SK-N-SH treated with all-trans-retinoic acid at 6 μM for 48 hours (cell line): ENCODE measurements around the gene ZFP14.

Experiments
- ATAC-seq: fragments of 200-7000 bp; cut with Tn5 transposase; 3 replicates; pipeline ENCODE4 v1.9.1; 2020; ENCODE audit warnings: mild to moderate bottlenecking, moderate library complexity
- ARNTL ChIP-seq: fragments of 450-650 bp; formaldehyde crosslinking; IDR thresholded peaks from 2 replicates; pipeline ENCODE4 v1.5.0; 2020; ENCODE audit warnings: low read depth, mild to moderate bottlenecking, moderate library complexity, borderline replicate concordance
- BACH2 ChIP-seq: fragments of 250-450 bp; sonication (Bioruptor Pico); IDR thresholded peaks from 2 replicates; pipeline ENCODE4 v1.9.0; 2021; ENCODE audit warnings: mild to moderate bottlenecking, borderline replicate concordance
- ESRRG ChIP-seq: fragments of 250-450 bp; sonication (Bioruptor Pico); IDR thresholded peaks from 2 replicates; pipeline ENCODE4 v1.6.1; 2021; ENCODE audit warnings: mild to moderate bottlenecking
- ISL1 ChIP-seq: fragments of 250-450 bp; sonication (Bioruptor Pico); IDR thresholded peaks from 2 replicates; pipeline ENCODE4 v2.1.2; 2022; ENCODE audit warnings: mild to moderate bottlenecking, moderate library complexity
- OSR1 ChIP-seq: fragments of 250-450 bp; sonication (Bioruptor Pico); IDR thresholded peaks from 2 replicates; pipeline ENCODE4 v1.8.0; 2022; ENCODE audit warnings: moderate library complexity, mild to moderate bottlenecking, inconsistent platforms
- PPARA ChIP-seq: fragments of 250-450 bp; sonication (Bioruptor Pico); IDR thresholded peaks from 2 replicates; pipeline ENCODE4 v1.5.0; 2020; ENCODE audit warnings: mild to moderate bottlenecking, borderline replicate concordance
- RARB ChIP-seq: fragments of 250-450 bp; sonication (Bioruptor Pico); IDR thresholded peaks from 2 replicates; pipeline ENCODE4 v1.8.0; 2021; ENCODE audit warnings: mild to moderate bottlenecking, moderate library complexity
- TCF4 ChIP-seq: fragments of 250-450 bp; sonication (Bioruptor Pico); IDR thresholded peaks from 2 replicates; pipeline ENCODE4 v1.8.0; 2021; ENCODE audit warnings: mild to moderate bottlenecking, moderate library complexity, borderline replicate concordance
- TOX ChIP-seq: fragments of 250-450 bp; sonication (Bioruptor Pico); IDR thresholded peaks from 2 replicates; pipeline ENCODE4 v1.8.0; 2021; ENCODE audit warnings: mild to moderate bottlenecking, moderate library complexity, borderline replicate concordance
- ZC3H10 ChIP-seq: fragments of 250-450 bp; sonication (Bioruptor Pico); IDR thresholded peaks from 2 replicates; pipeline ENCODE4 v1.5.1; 2021; ENCODE audit warnings: mild to moderate bottlenecking, moderate library complexity
- ZFP30 ChIP-seq: fragments of 450-650 bp; formaldehyde crosslinking; IDR thresholded peaks from 2 replicates; pipeline ENCODE4 v1.5.0; 2022; ENCODE audit warnings: mild to moderate bottlenecking, moderate library complexity
- ZNF565 ChIP-seq: fragments of 450-650 bp; formaldehyde crosslinking; conservative IDR thresholded peaks from 2 replicates; pipeline ENCODE4 v1.5.0; 2020; ENCODE audit warnings: low read depth, mild to moderate bottlenecking, moderate library complexity
- ZNF8 ChIP-seq: fragments of 450-650 bp; formaldehyde crosslinking; IDR thresholded peaks from 2 replicates; pipeline ENCODE4 v1.5.0; 2020; ENCODE audit warnings: mild to moderate bottlenecking, moderate library complexity
- TF ChIP-seq, protein P1 (sequence below): fragments of 250-450 bp; sonication (Bioruptor Pico); IDR thresholded peaks from 2 replicates; pipeline ENCODE4 v1.5.1; 2020; ENCODE audit warnings: low read depth, mild to moderate bottlenecking, moderate library complexity
- TF ChIP-seq, protein P2 (sequence below): fragments of 250-450 bp; sonication (Bioruptor Pico); IDR thresholded peaks from 2 replicates; pipeline ENCODE4 v1.5.1; 2021; ENCODE audit warnings: mild to moderate bottlenecking, moderate library complexity
- TF ChIP-seq, protein P3 (sequence below): fragments of 250-450 bp; sonication (Bioruptor Pico); IDR thresholded peaks from 2 replicates; pipeline ENCODE4 v1.8.0; 2020; ENCODE audit warnings: mild to moderate bottlenecking, moderate library complexity, borderline replicate concordance
- TF ChIP-seq, protein P4 (sequence below): fragments of 250-450 bp; sonication (Bioruptor Pico); IDR thresholded peaks from 2 replicates; pipeline ENCODE4 v1.5.0; 2020; ENCODE audit warnings: mild to moderate bottlenecking, moderate library complexity
- TF ChIP-seq, protein P5 (sequence below): fragments of 250-450 bp; sonication (Bioruptor Pico); IDR thresholded peaks from 2 replicates; pipeline ENCODE4 v1.8.0; 2021; ENCODE audit warnings: low read depth, mild to moderate bottlenecking, moderate library complexity, borderline replicate concordance

Gene ZFP14

DNA sequence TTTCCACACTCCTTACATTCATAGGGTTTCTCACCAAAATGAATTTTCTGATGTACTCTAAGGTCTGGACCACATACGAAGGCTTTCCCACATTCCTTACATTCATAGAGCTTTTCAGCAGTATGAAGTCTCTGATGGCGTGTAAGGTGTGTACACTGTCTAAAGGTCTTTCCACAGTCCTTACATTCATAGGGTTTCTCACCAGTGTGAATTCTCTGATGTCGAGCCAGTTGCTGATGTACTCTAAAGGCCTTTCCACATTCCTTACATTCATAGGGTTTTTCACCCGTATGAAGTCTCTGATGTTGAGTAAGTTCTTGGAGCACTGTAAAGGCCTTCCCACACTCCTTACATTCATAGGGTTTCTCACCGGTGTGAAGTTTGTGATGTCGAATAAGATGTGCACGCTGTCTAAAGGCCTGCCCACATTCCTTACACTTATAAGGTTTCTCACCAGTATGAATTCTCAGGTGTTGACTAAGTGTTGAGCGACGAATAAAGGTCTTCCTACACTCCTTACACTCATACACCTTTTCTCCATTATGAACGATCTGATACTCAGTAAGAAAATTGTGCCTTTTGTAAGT, 38.1 kb downstream of the ZFP14 start:
- TF ChIP-seq ZNF565 (CRISPR knock-in tag) (no peak), ZNF8 (CRISPR knock-in tag) (no peak), ISL1 (no peak), RARB (CRISPR knock-in tag) (no peak), OSR1 (CRISPR knock-in tag) (no peak), TOX (CRISPR knock-in tag) (no peak), ZFP30 (no peak), BACH2 (CRISPR knock-in tag) (no peak), PPARA (CRISPR knock-in tag) (no peak), ARNTL (no peak), ZC3H10 (CRISPR knock-in tag) (no peak), ESRRG (CRISPR knock-in tag) (no peak)
- TF ChIP-seq, protein P1, sequence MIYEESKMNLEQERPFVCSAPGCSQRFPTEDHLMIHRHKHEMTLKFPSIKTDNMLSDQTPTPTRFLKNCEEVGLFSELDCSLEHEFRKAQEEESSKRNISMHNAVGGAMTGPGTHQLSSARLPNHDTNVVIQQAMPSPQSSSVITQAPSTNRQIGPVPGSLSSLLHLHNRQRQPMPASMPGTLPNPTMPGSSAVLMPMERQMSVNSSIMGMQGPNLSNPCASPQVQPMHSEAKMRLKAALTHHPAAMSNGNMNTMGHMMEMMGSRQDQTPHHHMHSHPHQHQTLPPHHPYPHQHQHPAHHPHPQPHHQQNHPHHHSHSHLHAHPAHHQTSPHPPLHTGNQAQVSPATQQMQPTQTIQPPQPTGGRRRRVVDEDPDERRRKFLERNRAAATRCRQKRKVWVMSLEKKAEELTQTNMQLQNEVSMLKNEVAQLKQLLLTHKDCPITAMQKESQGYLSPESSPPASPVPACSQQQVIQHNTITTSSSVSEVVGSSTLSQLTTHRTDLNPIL = no peak
- TF ChIP-seq, protein P2, sequence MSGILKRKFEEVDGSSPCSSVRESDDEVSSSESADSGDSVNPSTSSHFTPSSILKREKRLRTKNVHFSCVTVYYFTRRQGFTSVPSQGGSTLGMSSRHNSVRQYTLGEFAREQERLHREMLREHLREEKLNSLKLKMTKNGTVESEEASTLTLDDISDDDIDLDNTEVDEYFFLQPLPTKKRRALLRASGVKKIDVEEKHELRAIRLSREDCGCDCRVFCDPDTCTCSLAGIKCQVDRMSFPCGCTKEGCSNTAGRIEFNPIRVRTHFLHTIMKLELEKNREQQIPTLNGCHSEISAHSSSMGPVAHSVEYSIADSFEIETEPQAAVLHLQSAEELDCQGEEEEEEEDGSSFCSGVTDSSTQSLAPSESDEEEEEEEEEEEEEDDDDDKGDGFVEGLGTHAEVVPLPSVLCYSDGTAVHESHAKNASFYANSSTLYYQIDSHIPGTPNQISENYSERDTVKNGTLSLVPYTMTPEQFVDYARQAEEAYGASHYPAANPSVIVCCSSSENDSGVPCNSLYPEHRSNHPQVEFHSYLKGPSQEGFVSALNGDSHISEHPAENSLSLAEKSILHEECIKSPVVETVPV (CRISPR knock-in tag) = no peak
- TF ChIP-seq, protein P3, sequence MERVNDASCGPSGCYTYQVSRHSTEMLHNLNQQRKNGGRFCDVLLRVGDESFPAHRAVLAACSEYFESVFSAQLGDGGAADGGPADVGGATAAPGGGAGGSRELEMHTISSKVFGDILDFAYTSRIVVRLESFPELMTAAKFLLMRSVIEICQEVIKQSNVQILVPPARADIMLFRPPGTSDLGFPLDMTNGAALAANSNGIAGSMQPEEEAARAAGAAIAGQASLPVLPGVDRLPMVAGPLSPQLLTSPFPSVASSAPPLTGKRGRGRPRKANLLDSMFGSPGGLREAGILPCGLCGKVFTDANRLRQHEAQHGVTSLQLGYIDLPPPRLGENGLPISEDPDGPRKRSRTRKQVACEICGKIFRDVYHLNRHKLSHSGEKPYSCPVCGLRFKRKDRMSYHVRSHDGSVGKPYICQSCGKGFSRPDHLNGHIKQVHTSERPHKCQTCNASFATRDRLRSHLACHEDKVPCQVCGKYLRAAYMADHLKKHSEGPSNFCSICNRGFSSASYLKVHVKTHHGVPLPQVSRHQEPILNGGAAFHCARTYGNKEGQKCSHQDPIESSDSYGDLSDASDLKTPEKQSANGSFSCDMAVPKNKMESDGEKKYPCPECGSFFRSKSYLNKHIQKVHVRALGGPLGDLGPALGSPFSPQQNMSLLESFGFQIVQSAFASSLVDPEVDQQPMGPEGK (CRISPR knock-in tag) = no peak
- TF ChIP-seq, protein P4, sequence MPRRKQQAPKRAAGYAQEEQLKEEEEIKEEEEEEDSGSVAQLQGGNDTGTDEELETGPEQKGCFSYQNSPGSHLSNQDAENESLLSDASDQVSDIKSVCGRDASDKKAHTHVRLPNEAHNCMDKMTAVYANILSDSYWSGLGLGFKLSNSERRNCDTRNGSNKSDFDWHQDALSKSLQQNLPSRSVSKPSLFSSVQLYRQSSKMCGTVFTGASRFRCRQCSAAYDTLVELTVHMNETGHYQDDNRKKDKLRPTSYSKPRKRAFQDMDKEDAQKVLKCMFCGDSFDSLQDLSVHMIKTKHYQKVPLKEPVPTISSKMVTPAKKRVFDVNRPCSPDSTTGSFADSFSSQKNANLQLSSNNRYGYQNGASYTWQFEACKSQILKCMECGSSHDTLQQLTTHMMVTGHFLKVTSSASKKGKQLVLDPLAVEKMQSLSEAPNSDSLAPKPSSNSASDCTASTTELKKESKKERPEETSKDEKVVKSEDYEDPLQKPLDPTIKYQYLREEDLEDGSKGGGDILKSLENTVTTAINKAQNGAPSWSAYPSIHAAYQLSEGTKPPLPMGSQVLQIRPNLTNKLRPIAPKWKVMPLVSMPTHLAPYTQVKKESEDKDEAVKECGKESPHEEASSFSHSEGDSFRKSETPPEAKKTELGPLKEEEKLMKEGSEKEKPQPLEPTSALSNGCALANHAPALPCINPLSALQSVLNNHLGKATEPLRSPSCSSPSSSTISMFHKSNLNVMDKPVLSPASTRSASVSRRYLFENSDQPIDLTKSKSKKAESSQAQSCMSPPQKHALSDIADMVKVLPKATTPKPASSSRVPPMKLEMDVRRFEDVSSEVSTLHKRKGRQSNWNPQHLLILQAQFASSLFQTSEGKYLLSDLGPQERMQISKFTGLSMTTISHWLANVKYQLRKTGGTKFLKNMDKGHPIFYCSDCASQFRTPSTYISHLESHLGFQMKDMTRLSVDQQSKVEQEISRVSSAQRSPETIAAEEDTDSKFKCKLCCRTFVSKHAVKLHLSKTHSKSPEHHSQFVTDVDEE (CRISPR knock-in tag) = no peak
- no peak for ATAC-seq

DNA sequence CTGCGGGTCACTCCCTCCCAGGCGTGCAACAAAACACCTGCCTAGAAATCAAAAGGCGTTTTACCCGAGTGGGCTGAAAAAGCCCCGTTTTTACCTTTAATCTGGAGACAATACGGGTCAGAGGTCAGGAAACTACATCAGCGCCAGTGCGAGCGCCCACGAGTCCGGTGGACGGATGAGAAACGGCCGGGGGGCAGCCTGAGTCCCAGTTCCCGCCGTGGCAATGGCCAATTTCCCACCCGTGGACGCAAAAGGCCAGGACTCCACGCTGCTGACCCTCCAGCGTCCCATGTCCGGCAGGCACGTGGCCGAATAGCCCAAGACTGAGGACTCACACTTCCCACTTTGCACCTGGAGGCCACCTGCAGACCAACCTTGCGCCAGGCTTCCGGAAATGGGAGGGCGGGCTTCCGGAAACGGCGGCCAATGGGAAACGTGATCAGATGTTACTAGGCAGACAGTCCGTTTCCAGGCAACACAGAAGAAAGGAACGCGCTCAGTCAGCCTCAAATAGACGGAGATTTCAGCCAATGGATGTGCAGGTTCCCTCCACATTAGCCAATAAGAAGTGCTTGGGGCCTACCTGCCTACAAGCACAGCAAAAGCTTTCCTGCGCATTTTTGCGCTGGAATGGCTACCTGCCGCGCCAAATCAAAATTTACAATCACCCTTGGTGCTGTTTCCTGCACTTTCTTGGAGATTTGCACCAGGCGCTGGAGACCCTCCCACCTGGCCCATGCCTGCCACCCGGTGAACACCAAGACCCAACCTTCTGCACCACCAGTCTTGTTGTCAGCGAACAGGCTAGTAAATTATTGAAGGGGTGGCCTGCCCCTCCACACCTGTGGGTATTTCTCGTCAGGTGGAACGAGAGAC, 47.4 kb downstream of the ZFP14 start:
- TF ChIP-seq, protein P5, sequence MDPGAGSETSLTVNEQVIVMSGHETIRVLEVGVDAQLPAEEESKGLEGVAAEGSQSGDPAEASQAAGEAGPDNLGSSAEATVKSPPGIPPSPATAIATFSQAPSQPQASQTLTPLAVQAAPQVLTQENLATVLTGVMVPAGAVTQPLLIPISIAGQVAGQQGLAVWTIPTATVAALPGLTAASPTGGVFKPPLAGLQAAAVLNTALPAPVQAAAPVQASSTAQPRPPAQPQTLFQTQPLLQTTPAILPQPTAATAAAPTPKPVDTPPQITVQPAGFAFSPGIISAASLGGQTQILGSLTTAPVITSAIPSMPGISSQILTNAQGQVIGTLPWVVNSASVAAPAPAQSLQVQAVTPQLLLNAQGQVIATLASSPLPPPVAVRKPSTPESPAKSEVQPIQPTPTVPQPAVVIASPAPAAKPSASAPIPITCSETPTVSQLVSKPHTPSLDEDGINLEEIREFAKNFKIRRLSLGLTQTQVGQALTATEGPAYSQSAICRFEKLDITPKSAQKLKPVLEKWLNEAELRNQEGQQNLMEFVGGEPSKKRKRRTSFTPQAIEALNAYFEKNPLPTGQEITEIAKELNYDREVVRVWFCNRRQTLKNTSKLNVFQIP (CRISPR knock-in tag) = no peak
- TF ChIP-seq TCF4 (CRISPR knock-in tag) = peak; percentile 53; the same call in 1 of the 2 replicates
- TF ChIP-seq ESRRG (CRISPR knock-in tag) = no peak
- TF ChIP-seq ISL1 = no peak
- TF ChIP-seq, protein P2 (CRISPR knock-in tag) = peak; percentile 27; the same call in 1 of the 2 replicates
- TF ChIP-seq, protein P1 = no peak
- no peak for TF ChIP-seq ARNTL
- TF ChIP-seq PPARA (CRISPR knock-in tag) = no peak
- TF ChIP-seq, all 23 proteins: peak for 2
- peak; percentile 100 for ATAC-seq
